ENCODE results near the gene CDH4.

DNA sequence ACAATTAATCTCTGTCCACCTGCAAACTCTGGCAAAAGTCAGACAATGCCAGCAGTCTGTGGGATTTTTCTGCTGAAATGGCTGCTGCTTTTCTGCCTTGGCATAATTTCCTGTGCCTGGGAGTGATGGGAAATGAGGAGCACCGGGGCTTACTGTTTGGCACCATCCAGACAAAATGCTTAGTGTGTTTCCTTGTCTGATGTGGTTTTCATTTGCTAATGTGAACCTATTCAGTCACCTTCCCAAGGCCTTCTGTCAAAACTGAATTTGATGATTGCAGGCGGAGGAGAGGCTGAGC, 56.4 kb downstream of the CDH4 start:
- no peak for TF ChIP-seq SIN3A (IDR thresholded peaks at IDR 0.05; ENCODE audit: borderline replicate concordance, insufficient read depth, low read length)
- TF ChIP-seq POLR2AphosphoS5 (IDR thresholded peaks at IDR 0.05; ENCODE audit: low read depth, low read length), result no peak; the same call in 1 of the 2 replicates
- TF ChIP-seq, protein P1, sequence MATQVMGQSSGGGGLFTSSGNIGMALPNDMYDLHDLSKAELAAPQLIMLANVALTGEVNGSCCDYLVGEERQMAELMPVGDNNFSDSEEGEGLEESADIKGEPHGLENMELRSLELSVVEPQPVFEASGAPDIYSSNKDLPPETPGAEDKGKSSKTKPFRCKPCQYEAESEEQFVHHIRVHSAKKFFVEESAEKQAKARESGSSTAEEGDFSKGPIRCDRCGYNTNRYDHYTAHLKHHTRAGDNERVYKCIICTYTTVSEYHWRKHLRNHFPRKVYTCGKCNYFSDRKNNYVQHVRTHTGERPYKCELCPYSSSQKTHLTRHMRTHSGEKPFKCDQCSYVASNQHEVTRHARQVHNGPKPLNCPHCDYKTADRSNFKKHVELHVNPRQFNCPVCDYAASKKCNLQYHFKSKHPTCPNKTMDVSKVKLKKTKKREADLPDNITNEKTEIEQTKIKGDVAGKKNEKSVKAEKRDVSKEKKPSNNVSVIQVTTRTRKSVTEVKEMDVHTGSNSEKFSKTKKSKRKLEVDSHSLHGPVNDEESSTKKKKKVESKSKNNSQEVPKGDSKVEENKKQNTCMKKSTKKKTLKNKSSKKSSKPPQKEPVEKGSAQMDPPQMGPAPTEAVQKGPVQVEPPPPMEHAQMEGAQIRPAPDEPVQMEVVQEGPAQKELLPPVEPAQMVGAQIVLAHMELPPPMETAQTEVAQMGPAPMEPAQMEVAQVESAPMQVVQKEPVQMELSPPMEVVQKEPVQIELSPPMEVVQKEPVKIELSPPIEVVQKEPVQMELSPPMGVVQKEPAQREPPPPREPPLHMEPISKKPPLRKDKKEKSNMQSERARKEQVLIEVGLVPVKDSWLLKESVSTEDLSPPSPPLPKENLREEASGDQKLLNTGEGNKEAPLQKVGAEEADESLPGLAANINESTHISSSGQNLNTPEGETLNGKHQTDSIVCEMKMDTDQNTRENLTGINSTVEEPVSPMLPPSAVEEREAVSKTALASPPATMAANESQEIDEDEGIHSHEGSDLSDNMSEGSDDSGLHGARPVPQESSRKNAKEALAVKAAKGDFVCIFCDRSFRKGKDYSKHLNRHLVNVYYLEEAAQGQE (IDR thresholded peaks at IDR 0.05; ENCODE audit: insufficient read depth in 1 of 2, low read depth in 2 of 2, low read length in 2 of 2), result no peak

Measured in PFSK-1 (cell line).